Measurements from ENCODE around the gene ZNF823. TPM values are rescaled to one million over a fixed set of nuclear protein-coding genes. Genes with fewer than 3 reads are reported as not detected.
A peak's percentile ranks its signal among the peaks of the same experiment; 100 is the strongest.

ZNF823 gene
- total RNA-seq, 6 donors from 2014 or later: 6.1 to 22.0 (median 7.7) TPM

DNA sequence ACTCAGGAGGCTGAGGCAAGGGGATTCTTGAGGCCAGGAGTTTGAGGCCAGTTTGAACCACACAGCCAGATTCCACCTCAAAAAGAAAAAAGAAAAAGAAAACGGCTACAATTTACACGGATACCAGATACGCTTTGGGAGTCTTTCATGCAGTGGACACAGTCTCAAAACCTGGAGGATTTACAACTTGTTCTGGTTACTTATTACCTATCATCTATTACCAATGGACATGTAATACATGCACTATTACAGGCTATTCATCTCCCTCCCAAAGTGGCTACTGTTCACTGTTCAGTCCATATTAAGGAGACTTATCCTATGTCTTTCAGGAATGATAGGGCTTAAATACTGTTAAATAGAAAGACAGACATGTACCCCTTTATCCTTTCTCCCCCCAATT lies 33.3 kb downstream of the ZNF823 start:
- no peak for ATAC-seq (ENCODE audit: low FRiP score in 2 of 2)
- Histone ChIP-seq H3K4me1 (no peaks in the 10 kb centered on the region), H3K4me3 (no peak overlapping the region), H3K36me3 (no peaks in the 10 kb centered on the region), H3K9me3 (no peaks in the 10 kb centered on the region), H3K27ac (no peak overlapping the region), H3K27me3 (no peaks in the 10 kb centered on the region)
- 78 to 85% methylated on average over 3 of the region's 3 CpGs for WGBS, 2 donors
- TF ChIP-seq, protein P1, sequence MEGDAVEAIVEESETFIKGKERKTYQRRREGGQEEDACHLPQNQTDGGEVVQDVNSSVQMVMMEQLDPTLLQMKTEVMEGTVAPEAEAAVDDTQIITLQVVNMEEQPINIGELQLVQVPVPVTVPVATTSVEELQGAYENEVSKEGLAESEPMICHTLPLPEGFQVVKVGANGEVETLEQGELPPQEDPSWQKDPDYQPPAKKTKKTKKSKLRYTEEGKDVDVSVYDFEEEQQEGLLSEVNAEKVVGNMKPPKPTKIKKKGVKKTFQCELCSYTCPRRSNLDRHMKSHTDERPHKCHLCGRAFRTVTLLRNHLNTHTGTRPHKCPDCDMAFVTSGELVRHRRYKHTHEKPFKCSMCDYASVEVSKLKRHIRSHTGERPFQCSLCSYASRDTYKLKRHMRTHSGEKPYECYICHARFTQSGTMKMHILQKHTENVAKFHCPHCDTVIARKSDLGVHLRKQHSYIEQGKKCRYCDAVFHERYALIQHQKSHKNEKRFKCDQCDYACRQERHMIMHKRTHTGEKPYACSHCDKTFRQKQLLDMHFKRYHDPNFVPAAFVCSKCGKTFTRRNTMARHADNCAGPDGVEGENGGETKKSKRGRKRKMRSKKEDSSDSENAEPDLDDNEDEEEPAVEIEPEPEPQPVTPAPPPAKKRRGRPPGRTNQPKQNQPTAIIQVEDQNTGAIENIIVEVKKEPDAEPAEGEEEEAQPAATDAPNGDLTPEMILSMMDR (IDR thresholded peaks at IDR 0.05): no peak
- no peak for TF ChIP-seq POLR2A (IDR thresholded peaks at IDR 0.05)
- TF ChIP-seq POLR2AphosphoS5 (IDR thresholded peaks at IDR 0.05): no peak
- TF ChIP-seq EP300 (IDR thresholded peaks at IDR 0.05): no peak
- no peak for DNase-seq

DNA sequence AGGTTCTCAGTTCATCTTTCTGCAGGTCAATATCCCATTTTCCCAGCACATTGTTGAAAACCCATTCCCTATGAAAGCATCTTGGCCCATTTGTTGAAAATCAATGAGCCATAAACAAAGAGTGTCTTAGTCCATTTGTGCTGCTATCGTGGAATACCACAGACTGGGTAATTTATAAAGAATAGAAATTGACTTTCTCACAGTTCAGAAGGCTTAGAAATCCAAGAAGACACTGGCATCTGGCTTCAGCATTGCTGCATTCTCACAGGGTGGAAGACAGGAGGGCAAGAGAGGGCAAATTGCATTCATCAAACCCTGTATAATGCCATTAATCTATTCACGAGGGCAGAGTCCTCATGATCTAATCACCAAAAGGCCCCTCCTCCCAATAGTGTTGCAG lies 34.1 kb downstream of the ZNF823 start:
- H3K27me3 ChIP-seq: no peaks in the 10 kb centered on the region
- WGBS, 2 donors: 70 to 74% methylated on average over 2 of the region's 2 CpGs

DNA sequence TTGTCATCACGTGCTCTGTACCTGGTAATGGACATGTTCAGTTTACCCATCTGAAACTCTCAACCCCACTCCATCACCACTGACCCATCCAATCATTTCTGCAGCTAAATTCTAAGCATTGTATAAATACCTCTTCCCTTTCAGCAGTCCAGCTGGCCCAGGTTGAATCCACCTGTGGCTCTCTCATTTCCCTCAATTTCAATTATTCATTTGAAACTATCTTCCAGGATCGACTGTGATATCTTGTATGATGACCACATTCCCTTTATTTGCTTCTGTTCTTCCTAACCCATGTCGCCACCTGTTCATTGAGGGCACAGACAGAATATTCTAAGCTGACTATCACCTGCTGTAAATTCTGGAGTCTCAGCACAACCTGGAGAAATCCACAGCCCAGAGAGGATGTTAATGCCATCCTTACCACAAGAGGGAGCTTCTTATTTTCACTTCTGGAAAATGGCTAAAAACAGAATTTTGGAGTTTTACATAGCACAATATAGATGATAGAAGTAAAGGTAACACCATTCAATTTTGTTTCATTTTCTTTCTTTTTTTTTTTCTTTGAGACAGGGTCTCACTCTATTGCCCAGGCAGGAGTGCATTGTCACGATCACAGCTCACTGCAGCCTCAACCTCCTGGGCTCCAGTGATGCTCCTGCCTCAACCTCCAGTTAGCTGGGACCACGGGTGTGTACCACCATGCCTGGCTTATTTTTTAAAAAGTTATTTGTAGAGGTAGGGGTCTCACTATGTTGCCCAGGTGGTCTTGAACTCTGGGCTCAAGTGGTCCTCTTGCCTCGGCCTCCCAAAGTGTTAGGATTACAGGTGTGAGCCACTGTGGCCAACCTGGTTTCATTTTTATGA lies 38.6 kb downstream of the ZNF823 start:
- DNase-seq (no peak), ATAC-seq (ENCODE audit: low FRiP score in 2 of 2) (no peak)
- TF ChIP-seq POLR2AphosphoS5 (IDR thresholded peaks at IDR 0.05): no peak
- TF ChIP-seq, protein P1 (IDR thresholded peaks at IDR 0.05): peak; percentile 54 to 66 (median 62)
- Histone ChIP-seq H3K36me3 (no peaks in the 10 kb centered on the region), H3K9me3 (no peaks in the 10 kb centered on the region), H3K4me3 (no peak overlapping the region), H3K27ac (no peak overlapping the region), H3K27me3 (no peaks in the 10 kb centered on the region), H3K4me1 (peaks cover 0 to 3% (median 2%) of the 10 kb centered on the region in 4 donors)
- 71 to 74% methylated on average over 6 of the region's 6 CpGs for WGBS, 2 donors

More for the DNA sequence above, 34.1 kb downstream of the ZNF823 start:
- no peak for DNase-seq
- H3K4me3 ChIP-seq: no peak overlapping the region
- no peak overlapping the region for H3K27ac ChIP-seq
- no peaks in the 10 kb centered on the region for H3K36me3 ChIP-seq
- no peak for ATAC-seq (ENCODE audit: low FRiP score in 2 of 2)
- no peaks in the 10 kb centered on the region for H3K4me1 ChIP-seq
- TF ChIP-seq POLR2A (IDR thresholded peaks at IDR 0.05) (no peak), EP300 (IDR thresholded peaks at IDR 0.05) (no peak), POLR2AphosphoS5 (IDR thresholded peaks at IDR 0.05) (no peak)
- TF ChIP-seq, protein P1 (IDR thresholded peaks at IDR 0.05): no peak
- H3K9me3 ChIP-seq: no peaks in the 10 kb centered on the region

DNA sequence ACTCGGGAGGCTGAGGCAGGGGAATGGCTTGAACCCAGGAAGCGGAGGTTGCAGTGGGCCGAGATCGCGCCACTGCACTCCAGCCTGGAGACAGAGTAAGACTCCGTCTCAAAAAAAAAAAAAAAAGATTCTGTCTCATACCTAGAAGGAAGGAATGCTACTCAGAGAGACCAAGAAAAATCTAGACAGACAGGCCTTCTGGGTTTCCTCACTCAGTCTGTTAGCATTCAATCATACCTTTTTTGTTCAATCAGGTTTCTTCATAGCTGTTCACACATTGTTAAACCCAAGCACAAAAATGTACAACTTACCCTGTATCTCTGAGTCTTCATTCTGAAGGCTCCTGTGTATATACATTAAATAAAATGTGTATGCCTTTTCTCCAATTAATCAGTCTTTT lies 40.5 kb downstream of the ZNF823 start:
- Histone ChIP-seq H3K27ac (no peak overlapping the region), H3K27me3 (no peaks in the 10 kb centered on the region), H3K36me3 (no peaks in the 10 kb centered on the region), H3K9me3 (no peaks in the 10 kb centered on the region), H3K4me1 (peaks cover 11 to 15% (median 12%) of the 10 kb centered on the region in 4 donors), H3K4me3 (no peak overlapping the region)
- TF ChIP-seq POLR2AphosphoS5 (IDR thresholded peaks at IDR 0.05): no peak
- TF ChIP-seq, protein P1 (IDR thresholded peaks at IDR 0.05): no peak
- TF ChIP-seq POLR2A (IDR thresholded peaks at IDR 0.05): no peak
- no peak for TF ChIP-seq EP300 (IDR thresholded peaks at IDR 0.05)
- 83 to 90% methylated on average over 6 of the region's 6 CpGs for WGBS, 2 donors
- DNase-seq (no peak), ATAC-seq (ENCODE audit: low FRiP score in 2 of 2) (no peak)

Measured in upper lobe of left lung (tissue), 6 donors.